Measurements from ENCODE around the gene CCM2L. TPM values are rescaled to one million over a fixed set of nuclear protein-coding genes. Genes with fewer than 3 reads are reported as not detected.
A peak's percentile ranks its signal among the peaks of the same experiment; 100 is the strongest.

Gene CCM2L
- total and polyA plus RNA-seq, 2 donors (not counting 1 experiment from before 2014, with no cell fraction given), result not detected

DNA sequence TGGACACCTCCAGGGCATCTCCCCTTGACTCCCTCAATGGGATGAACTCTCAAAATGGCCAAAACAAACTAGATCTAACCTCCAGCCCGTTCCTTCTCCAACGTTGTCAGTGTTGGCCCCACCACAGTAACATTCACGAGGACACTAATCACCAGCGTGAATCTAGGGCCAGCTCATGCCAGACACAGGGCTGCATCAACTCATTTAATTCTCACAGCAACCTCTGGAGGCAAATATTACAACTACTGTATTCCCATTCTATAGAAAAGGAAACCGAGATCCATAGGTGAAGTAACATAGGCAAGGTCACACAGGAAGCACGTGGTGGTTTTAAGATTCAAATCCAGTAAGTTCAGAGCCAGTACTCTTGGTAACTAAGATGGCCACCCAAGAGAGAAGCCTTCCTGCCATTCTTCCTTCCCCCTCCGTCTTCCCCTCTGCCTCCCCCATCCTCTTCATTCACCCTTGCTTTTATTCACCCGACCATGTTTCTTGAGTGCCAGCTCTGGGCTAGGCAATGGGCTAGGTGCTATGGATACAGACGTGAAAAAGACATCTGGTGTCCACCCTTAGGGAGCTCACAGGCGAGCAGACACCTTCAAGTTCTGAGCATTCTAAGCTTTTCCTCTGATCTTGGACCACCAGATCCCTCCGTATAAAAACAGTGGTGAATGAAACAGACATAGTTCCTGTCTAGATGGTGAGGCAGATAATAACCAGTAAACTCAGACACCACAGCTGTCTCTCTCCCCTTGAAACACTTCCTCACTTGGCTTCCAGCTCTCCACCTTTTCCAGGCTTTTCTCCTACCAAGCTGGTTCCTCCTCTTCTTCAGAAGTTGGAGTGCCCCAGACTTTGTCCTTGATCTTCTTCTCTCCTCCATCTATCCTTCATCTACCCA, 9.6 kb downstream of the CCM2L start:
- H3K27me3 Mint-ChIP-seq, result peaks cover 72% of the 10 kb centered on the region
- Histone ChIP-seq H2AFZ (ENCODE audit: insufficient read depth, low read depth, low read length, poor library complexity, severe bottlenecking) (peak overlapping the region; percentile 75), H3K79me2 (ENCODE audit: control insufficient read depth, insufficient read depth, low read length) (no peaks in the 10 kb centered on the region), H3K4me1 (ENCODE audit: control insufficient read depth in 2 of 2, insufficient read depth in 2 of 2, low read length in 2 of 2) (peaks cover 15 to 21% of the 10 kb centered on the region in 2 donors), H3K27ac (ENCODE audit: low read length in 2 of 2) (no peak overlapping the region), H3K27me3 (replicated peaks in 1 of 4; ENCODE audit: control extremely low read depth in 1 of 4, control insufficient read depth in 3 of 4, insufficient read depth in 4 of 4, low read length in 3 of 4) (peaks cover 0 to 69% (median 30%) of the 10 kb centered on the region in 4 experiments), H3K36me3 (replicated peaks in 1 of 2; ENCODE audit: control extremely low read depth in 1 of 2, control insufficient read depth in 1 of 2, extremely low read depth in 1 of 2, insufficient read depth in 2 of 2, low read length in 1 of 2) (no peaks in the 10 kb centered on the region), H3K9ac (ENCODE audit: low read length) (no peak overlapping the region), H3K4me3 (ENCODE audit: control extremely low read depth in 1 of 5, extremely low read depth in 1 of 5, insufficient read depth in 1 of 5, low read depth in 2 of 5, low read length in 4 of 5) (peak overlapping the region in 1 of 5 experiments; percentile 69), H3K9me3 (ENCODE audit: control extremely low read depth in 1 of 3, control insufficient read depth in 2 of 3, insufficient read depth in 1 of 3, low read length in 2 of 3) (peaks cover 0 to 4% (median 0%) of the 10 kb centered on the region in 3 donors), H3K4me2 (replicated peaks; ENCODE audit: low read depth, low read length, poor library complexity, severe bottlenecking) (peak overlapping the region; percentile 97), H4K20me1 (ENCODE audit: control insufficient read depth, insufficient read depth, low read length, poor library complexity, severe bottlenecking) (no peaks in the 10 kb centered on the region)
- H3K4me3 Mint-ChIP-seq, result peak overlapping the region; percentile 94
- POLR2A ChIA-PET, result no interaction called here
- CTCF ChIA-PET, result interaction anchor here (1.2 to 2.2 kb wide), 3 partner anchors 11 to 167 kb away, joined by 3 to 26 read pairs (median 4); partner anchors contain the start of gene PDRG1
- H3K9me3 Mint-ChIP-seq (ENCODE audit: insufficient read depth), result no peaks in the 10 kb centered on the region
- no peak for DNase-seq
- H3K27ac Mint-ChIP-seq, result no peak overlapping the region
- no peak for ATAC-seq (ENCODE audit: low read depth)
- peaks cover 24% of the 10 kb centered on the region for H3K4me1 Mint-ChIP-seq
- intact Hi-C loops (cut with micrococcal nuclease), result loop anchor here (5.0 kb wide), 2 partner anchors 72 to 168 kb away; no protein-coding TSS in a partner anchor
- TF ChIP-seq, protein P1, sequence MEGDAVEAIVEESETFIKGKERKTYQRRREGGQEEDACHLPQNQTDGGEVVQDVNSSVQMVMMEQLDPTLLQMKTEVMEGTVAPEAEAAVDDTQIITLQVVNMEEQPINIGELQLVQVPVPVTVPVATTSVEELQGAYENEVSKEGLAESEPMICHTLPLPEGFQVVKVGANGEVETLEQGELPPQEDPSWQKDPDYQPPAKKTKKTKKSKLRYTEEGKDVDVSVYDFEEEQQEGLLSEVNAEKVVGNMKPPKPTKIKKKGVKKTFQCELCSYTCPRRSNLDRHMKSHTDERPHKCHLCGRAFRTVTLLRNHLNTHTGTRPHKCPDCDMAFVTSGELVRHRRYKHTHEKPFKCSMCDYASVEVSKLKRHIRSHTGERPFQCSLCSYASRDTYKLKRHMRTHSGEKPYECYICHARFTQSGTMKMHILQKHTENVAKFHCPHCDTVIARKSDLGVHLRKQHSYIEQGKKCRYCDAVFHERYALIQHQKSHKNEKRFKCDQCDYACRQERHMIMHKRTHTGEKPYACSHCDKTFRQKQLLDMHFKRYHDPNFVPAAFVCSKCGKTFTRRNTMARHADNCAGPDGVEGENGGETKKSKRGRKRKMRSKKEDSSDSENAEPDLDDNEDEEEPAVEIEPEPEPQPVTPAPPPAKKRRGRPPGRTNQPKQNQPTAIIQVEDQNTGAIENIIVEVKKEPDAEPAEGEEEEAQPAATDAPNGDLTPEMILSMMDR (IDR thresholded peaks at IDR 0.05), result no peak
- TF ChIP-seq EZH2 (IDR thresholded peaks at IDR 0.05; ENCODE audit: borderline replicate concordance, insufficient read depth, low read depth, low read length, poor library complexity, severe bottlenecking), result no peak
- WGBS (ENCODE audit: insufficient coverage), result 12% methylated on average over 5 of the region's 11 CpGs

DNA sequence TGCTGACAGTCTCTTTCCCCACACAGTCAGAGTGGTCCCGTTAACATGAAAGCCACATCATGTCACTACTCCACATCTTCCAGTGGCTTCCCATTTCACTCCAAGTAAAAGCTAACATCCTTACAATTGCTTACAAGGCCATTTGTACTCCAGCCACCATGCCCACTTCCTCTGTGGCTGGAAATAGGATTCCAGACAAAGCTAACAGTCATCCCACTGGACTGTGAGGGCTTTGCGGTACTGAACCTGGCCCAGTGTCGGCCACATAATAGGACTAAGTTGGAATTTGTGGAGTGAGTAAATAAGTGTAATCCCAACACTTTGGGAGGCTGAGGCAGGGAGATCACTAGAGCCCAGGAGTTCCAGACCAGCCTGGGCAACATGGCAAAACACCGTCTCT, 10.9 kb downstream of the CCM2L start:
- Mint-ChIP-seq H3K4me1 (peaks cover 25% of the 10 kb centered on the region), H3K4me3 (no peak overlapping the region), H3K27ac (no peak overlapping the region), H3K9me3 (ENCODE audit: insufficient read depth) (no peaks in the 10 kb centered on the region), H3K27me3 (peaks cover 62% of the 10 kb centered on the region)
- DNase-seq, result no peak
- Histone ChIP-seq H4K20me1 (ENCODE audit: control insufficient read depth, insufficient read depth, low read length, poor library complexity, severe bottlenecking) (no peaks in the 10 kb centered on the region), H3K9ac (ENCODE audit: low read length) (no peak overlapping the region), H3K27ac (ENCODE audit: low read length in 2 of 2) (no peak overlapping the region), H3K4me3 (ENCODE audit: control extremely low read depth in 1 of 5, extremely low read depth in 1 of 5, insufficient read depth in 1 of 5, low read depth in 2 of 5, low read length in 4 of 5) (no peak overlapping the region), H3K9me3 (ENCODE audit: control extremely low read depth in 1 of 3, control insufficient read depth in 2 of 3, insufficient read depth in 1 of 3, low read length in 2 of 3) (peaks cover 0 to 4% (median 0%) of the 10 kb centered on the region in 3 donors), H3K4me2 (replicated peaks; ENCODE audit: low read depth, low read length, poor library complexity, severe bottlenecking) (no peak overlapping the region), H3K79me2 (ENCODE audit: control insufficient read depth, insufficient read depth, low read length) (no peaks in the 10 kb centered on the region), H3K4me1 (ENCODE audit: control insufficient read depth in 2 of 2, insufficient read depth in 2 of 2, low read length in 2 of 2) (peaks cover 15 to 21% of the 10 kb centered on the region in 2 donors), H3K27me3 (replicated peaks in 1 of 4; ENCODE audit: control extremely low read depth in 1 of 4, control insufficient read depth in 3 of 4, insufficient read depth in 4 of 4, low read length in 3 of 4) (peaks cover 0 to 67% (median 27%) of the 10 kb centered on the region in 4 experiments), H2AFZ (ENCODE audit: insufficient read depth, low read depth, low read length, poor library complexity, severe bottlenecking) (no peak overlapping the region), H3K36me3 (replicated peaks in 1 of 2; ENCODE audit: control extremely low read depth in 1 of 2, control insufficient read depth in 1 of 2, extremely low read depth in 1 of 2, insufficient read depth in 2 of 2, low read length in 1 of 2) (no peaks in the 10 kb centered on the region)
- intact Hi-C loops (cut with micrococcal nuclease), result no loop called here
- no peak for ATAC-seq (ENCODE audit: low read depth)
- 43% methylated on average over 1 of the region's 4 CpGs for WGBS (ENCODE audit: insufficient coverage)
- TF ChIP-seq, protein P1 (IDR thresholded peaks at IDR 0.05), result no peak
- TF ChIP-seq EZH2 (IDR thresholded peaks at IDR 0.05; ENCODE audit: borderline replicate concordance, insufficient read depth, low read depth, low read length, poor library complexity, severe bottlenecking), result no peak
- CTCF ChIA-PET, result interaction anchor here (2.2 kb wide), 1 partner anchor 10 kb away, joined by 26 read pairs; no protein-coding TSS in a partner anchor
- POLR2A ChIA-PET, result no interaction called here
